Heart right ventricle (tissue), 16 donors: ENCODE results near the gene TMEM120B. TPM values are rescaled to one million over a fixed set of nuclear protein-coding genes. Genes with fewer than 3 reads are reported as not detected.

Source experiments
- ATAC-seq, 8 donors: fragments of 200-7000 bp; cut with Tn5 transposase; one replicate each; pipeline ENCODE4 v1.9.1; 2020; ENCODE audit warnings: mild to moderate bottlenecking in 8 of 8, moderate library complexity in 8 of 8, moderate number of reproducible peaks in 1 of 8
- DNase-seq, 2 donors: peaks; one replicate each; pipeline ENCODE4 v3.0.0-alpha.2; 2020
- H3K27ac ChIP-seq, 10 donors: fragments of 200-600 bp; sonication (generic) in 2 of 10; one replicate each; pipeline versions ENCODE4 v1.5.0 to v1.8.0; 2020 to 2022; ENCODE audit warnings: mild to moderate bottlenecking in 3 of 10
- H3K27me3 ChIP-seq, 7 donors: fragments of 200-600 bp; one replicate each; pipeline ENCODE4 v1.8.0; 2021 to 2022; ENCODE audit warnings: mild to moderate bottlenecking in 2 of 7
- H3K36me3 ChIP-seq, 9 donors: fragments of 200-600 bp; sonication (generic) in 1 of 9; one replicate each; pipeline versions ENCODE4 v1.5.0 to v1.8.0; 2020 to 2022; ENCODE audit warnings: mild to moderate bottlenecking in 2 of 9
- H3K4me1 ChIP-seq, 9 donors: fragments of 200-600 bp; sonication (generic) in 1 of 9; one replicate each; pipeline versions ENCODE4 v1.5.0 to v1.8.0; 2020 to 2022; ENCODE audit warnings: mild to moderate bottlenecking in 4 of 9
- H3K4me3 ChIP-seq, 10 donors: fragments of 200-600 bp; sonication (generic) in 2 of 10; one replicate each; pipeline versions ENCODE4 v1.5.0 to v1.8.0; 2020 to 2022; ENCODE audit warnings: mild to moderate bottlenecking in 7 of 10, moderate library complexity in 2 of 10
- H3K9me3 ChIP-seq, 11 donors: fragments of 200-600 bp in 10 of 11; sonication (generic) in 2 of 11; one replicate each; pipeline versions ENCODE4 v1.5.0 to v1.8.0; 2013 to 2022; ENCODE audit warnings: mild to moderate bottlenecking in 2 of 11, control low read depth in 1 of 11, moderate library complexity in 1 of 11
- WGBS, 2 donors: extraction: QIAGEN DNeasy Blood & Tissue Kit; methylation state at CpG; one replicate each; pipeline ENCODE4 v1.1.7; 2013; ENCODE audit warnings: inconsistent platforms in 1 of 2; 5-methylcytosine and 5-hydroxymethylcytosine counted together
- intact Hi-C, 10 donors: fragments of 100-400 bp; cut with DNase I; formaldehyde crosslinking; loops; one replicate each; pipeline versions ENCODE4 v1.11.1 to v1.14.2; 2022
- polyA plus RNA-seq, 2 donors: library from polyadenylated mRNA; stranded (reverse); fragments of 200-250 nt; gene quantifications; one replicate each; pipeline ENCODE4 v1.2.3, GENCODE V29; 2013
- total RNA-seq, 10 donors: library from RNA; stranded (reverse); fragmentation: NEBNext Ultra II Directional in 3 of 10; extraction: Animal tissue kit (Norgen Biotek cat#: 25700) in 3 of 10; gene quantifications; one replicate each; pipeline versions ENCODE4 v1.2.1 to v1.2.4, GENCODE V29; 2021 to 2023
- TF ChIP-seq, protein P1 (sequence below), 9 donors: fragments of 200-600 bp; sonication (generic) in 2 of 9; IDR thresholded peaks; one replicate each; pipeline versions ENCODE4 v1.5.0 to v1.8.0; 2021 to 2022; ENCODE audit warnings: antibody characterized with exemption in 9 of 9, mild to moderate bottlenecking in 5 of 9, moderate library complexity in 1 of 9
- donor health status: Arrhythmogenic right ventricular cardiomyopathy.
- donor health status: ischemic (EF 13 %, LVEDD 7.1; RV severe dilation, severe dysfunction).
- donor health status: healthy with polysubstance abuse.
- donor health status: DM: no; HTN: yes; CAD: no.
- donor health status: DM: no; HTN: no; CAD: no.
- donor health status: ischemic (EF 25% LVEDD 6.9; RV normal size, moderate dysfunction).
- donor health status: ischemic (EF 25% LVEDD 5.7; RV mildly dilated, moderate dysfunction).
- donor health status: healthy.
- donor health status: DM: yes; HTN: yes; CAD: no.
- donor health status: Ischemic cardiomyopathy.
- donor health status: ischemic (EF 35%, LVEDD 5.7; RV mildly dilated, moderate dysfunction).
- donor health status: nonischemic (EF 11% LVEDD 7.7; RV severe dilation, severe dysfunction).
- donor health status: DM: yes; HTN: yes; CAD: no.
- donor health status: PGD.
- donor health status: ischemic (EF 29% LVEDD 5.4; RV normal size, mild dysfunction).
- donor health status: nonischemic (EF 23%, LVEDD 6.1; RV moderate dilation, normal function).

Gene TMEM120B
- total and polyA plus RNA-seq, 12 donors = 5.3 to 12.7 (median 7.4) TPM

DNA sequence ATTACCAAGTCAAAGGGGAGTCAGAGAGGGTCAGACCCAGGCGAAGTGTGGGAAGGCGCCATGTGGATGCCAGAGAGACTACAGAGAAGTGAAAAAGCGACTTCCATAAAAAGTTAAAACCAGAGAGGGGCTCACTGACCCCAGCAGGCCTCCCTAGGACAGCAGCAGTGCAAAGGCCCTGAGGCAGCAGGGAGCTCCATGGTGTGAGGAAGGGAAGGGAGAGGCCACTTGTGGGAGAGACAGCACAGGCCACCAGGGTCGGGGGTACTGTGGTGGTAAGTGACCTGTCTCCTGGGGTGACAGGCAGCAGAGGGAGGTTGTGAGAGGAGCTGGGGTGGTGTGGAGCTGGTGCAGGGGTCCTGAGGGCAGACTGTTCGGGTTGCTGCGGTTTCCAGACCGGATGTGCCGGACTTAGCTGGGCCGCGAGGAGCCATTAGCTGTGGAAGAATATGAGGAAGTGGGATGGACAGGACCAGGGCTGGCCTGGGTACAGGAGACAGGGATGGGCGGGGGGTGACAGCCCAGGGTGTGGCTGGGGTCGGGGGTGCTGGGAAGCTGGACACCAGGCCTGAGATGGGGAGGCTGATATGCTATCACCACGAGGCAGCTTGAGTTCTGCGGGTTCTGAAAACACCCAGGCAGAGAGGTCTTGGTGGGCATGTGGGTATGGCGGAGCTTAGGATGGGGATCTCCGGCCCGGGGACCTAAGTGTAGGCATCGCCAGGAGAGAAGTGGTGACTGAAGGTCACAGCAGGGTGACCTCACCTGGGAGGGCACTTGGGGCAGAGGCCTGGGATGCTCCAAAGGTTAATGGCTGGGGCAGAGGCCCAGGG is 114.0 kb downstream of the TMEM120B start:
- Histone ChIP-seq H3K36me3 (peaks cover 0 to 98% (median 69%) of the 10 kb centered on the region in 9 donors), H3K9me3 (no peaks in the 10 kb centered on the region), H3K27me3 (no peaks in the 10 kb centered on the region), H3K4me1 (peaks cover 0 to 12% (median 6%) of the 10 kb centered on the region in 9 donors), H3K27ac (no peak overlapping the region), H3K4me3 (no peak overlapping the region)
- intact Hi-C loops = no loop called here
- ATAC-seq = no peak
- WGBS, 2 donors = 81 to 85% methylated on average over 17 to 18 of the region's 18 CpGs
- TF ChIP-seq, protein P1, sequence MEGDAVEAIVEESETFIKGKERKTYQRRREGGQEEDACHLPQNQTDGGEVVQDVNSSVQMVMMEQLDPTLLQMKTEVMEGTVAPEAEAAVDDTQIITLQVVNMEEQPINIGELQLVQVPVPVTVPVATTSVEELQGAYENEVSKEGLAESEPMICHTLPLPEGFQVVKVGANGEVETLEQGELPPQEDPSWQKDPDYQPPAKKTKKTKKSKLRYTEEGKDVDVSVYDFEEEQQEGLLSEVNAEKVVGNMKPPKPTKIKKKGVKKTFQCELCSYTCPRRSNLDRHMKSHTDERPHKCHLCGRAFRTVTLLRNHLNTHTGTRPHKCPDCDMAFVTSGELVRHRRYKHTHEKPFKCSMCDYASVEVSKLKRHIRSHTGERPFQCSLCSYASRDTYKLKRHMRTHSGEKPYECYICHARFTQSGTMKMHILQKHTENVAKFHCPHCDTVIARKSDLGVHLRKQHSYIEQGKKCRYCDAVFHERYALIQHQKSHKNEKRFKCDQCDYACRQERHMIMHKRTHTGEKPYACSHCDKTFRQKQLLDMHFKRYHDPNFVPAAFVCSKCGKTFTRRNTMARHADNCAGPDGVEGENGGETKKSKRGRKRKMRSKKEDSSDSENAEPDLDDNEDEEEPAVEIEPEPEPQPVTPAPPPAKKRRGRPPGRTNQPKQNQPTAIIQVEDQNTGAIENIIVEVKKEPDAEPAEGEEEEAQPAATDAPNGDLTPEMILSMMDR (IDR thresholded peaks at IDR 0.05) = no peak
- no peak for DNase-seq

DNA sequence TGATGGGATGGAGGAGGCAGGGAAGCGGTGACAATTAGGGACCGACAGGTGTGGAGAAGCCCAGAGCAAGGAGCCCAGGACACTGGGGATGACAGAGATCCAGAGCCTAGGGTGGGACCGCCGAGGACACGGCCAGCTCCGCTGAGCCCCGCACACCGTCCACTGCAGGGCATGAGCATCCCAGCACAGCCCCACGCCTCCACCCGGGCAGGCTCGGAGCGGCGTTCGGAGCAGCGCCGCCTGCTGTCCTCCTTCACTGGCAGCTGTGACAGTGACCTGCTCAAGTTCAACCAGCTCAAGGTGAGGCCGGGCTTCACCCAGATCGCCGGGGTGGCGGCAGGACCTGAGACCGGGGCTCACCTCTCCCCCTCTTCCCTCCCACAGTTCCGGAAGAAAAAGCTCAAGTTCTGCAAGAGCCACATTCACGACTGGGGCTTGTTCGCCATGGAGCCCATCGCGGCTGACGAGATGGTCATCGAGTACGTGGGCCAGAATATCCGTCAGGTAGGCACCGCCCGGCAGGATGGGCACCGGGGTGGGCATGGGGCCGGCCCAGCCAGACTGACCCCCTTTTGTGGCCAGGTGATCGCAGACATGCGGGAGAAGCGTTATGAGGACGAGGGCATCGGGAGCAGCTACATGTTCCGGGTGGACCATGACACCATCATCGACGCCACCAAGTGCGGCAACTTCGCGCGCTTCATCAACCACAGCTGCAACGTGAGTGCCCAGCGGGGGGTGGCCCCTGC is 115.0 kb downstream of the TMEM120B start:
- no peak overlapping the region for H3K27ac ChIP-seq
- ATAC-seq (no peak), DNase-seq (no peak)
- TF ChIP-seq, protein P1 (IDR thresholded peaks at IDR 0.05) = no peak
- no peaks in the 10 kb centered on the region for H3K27me3 ChIP-seq
- intact Hi-C loops = no loop called here
- WGBS, 2 donors = 94% methylated on average over 48 of the region's 48 CpGs
- H3K36me3 ChIP-seq = peaks cover 0 to 98% (median 62%) of the 10 kb centered on the region in 9 donors
- H3K4me3 ChIP-seq = no peak overlapping the region
- no peaks in the 10 kb centered on the region for H3K9me3 ChIP-seq
- peaks cover 0 to 12% (median 6%) of the 10 kb centered on the region in 9 donors for H3K4me1 ChIP-seq

- Histone ChIP-seq H3K4me1 (peaks cover 0 to 12% (median 6%) of the 10 kb centered on the region in 9 donors), H3K36me3 (peaks cover 0 to 96% (median 57%) of the 10 kb centered on the region in 9 donors), H3K4me3 (no peak overlapping the region), H3K27ac (no peak overlapping the region), H3K27me3 (no peaks in the 10 kb centered on the region), H3K9me3 (no peaks in the 10 kb centered on the region)
- TF ChIP-seq, protein P1 (IDR thresholded peaks at IDR 0.05) = no peak
- no peak for DNase-seq
- ATAC-seq = no peak
- 95 to 96% methylated on average over 8 of the region's 8 CpGs for WGBS, 2 donors
- intact Hi-C loops = no loop called here
Measured at GRCh38 chr12:121828306-121828705, 115.8 kb downstream of the TMEM120B start.

DNA sequence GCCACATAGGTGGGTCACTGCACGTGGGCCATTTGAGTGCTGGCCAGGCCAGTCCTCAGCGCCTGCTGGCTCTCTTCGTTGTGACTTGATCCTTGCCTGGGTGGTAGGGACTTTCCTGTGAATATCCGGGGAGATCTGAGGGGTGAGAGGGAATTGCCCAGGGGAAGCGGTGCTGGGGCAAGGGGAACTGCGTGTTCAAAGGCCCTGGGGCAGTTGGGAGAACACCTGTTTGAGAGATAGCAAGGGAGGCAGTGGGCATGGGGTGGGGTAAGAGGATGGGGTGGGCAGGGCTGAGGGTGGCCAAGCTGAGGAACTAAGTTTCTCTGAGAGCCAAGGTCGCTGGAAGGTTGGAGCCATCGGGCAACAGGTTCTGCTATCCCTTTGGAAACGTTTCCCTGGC is 116.3 kb downstream of the TMEM120B start:
- TF ChIP-seq, protein P1 (IDR thresholded peaks at IDR 0.05) = no peak
- WGBS, 2 donors = 76 to 85% methylated on average over 9 of the region's 9 CpGs
- H3K27ac ChIP-seq = peak overlapping the region in 3 of 10 donors; percentile 5 to 57 (median 39)
- DNase-seq = no peak
- H3K9me3 ChIP-seq = no peaks in the 10 kb centered on the region
- H3K27me3 ChIP-seq = no peaks in the 10 kb centered on the region
- ATAC-seq = no peak
- peaks cover 0 to 12% (median 6%) of the 10 kb centered on the region in 9 donors for H3K4me1 ChIP-seq
- H3K4me3 ChIP-seq = no peak overlapping the region
- intact Hi-C loops = no loop called here
- H3K36me3 ChIP-seq = peaks cover 0 to 91% (median 52%) of the 10 kb centered on the region in 9 donors
